ENCODE results near the gene USB1.
"Not testable (repeated sequence)": the region's sequence is repeated elsewhere in the genome, so short reads cannot be mapped to it uniquely, and the experiment has no call there.

Gene USB1

GRCh38 chr16:57999366-57999970 is 1.7 kb upstream of the USB1 start:
- no peak for TF ChIP-seq CTCF (IDR thresholded peaks at IDR 0.05; ENCODE audit: low read depth, low read length)
- DNase-seq (ENCODE audit: extremely low read depth, low read depth) = no peak

- TF ChIP-seq CTCF (IDR thresholded peaks at IDR 0.05; ENCODE audit: low read depth, low read length) = no peak
- no peak for DNase-seq (ENCODE audit: extremely low read depth, low read depth)
Measured at GRCh38 chr16:57999971-58000705, 1.1 kb upstream of the USB1 start, which contains the start of gene ZNF319. TSS of gene ZNF319 (minus strand) at chr16:58000672. CDS start at chr16:57998265, 2,407 bp downstream.

- no peak for TF ChIP-seq CTCF (IDR thresholded peaks at IDR 0.05; ENCODE audit: low read depth, low read length)
- DNase-seq (ENCODE audit: extremely low read depth, low read depth) = no peak
Measured at GRCh38 chr16:58001781-58002415, 691 bp downstream of the USB1 start.

GRCh38 chr16:58002416-58002800 is 1.2 kb downstream of the USB1 start:
- no peak for DNase-seq (ENCODE audit: extremely low read depth, low read depth)
- TF ChIP-seq CTCF (IDR thresholded peaks at IDR 0.05; ENCODE audit: low read depth, low read length) = no peak

GRCh38 chr16:58002936-58003335 is 1.7 kb downstream of the USB1 start:
- no peak for TF ChIP-seq CTCF (IDR thresholded peaks at IDR 0.05; ENCODE audit: low read depth, low read length)
- DNase-seq (ENCODE audit: extremely low read depth, low read depth) = no peak

GRCh38 chr16:58004736-58005135 is 3.5 kb downstream of the USB1 start:
- not testable (repeated sequence) for DNase-seq (ENCODE audit: extremely low read depth, low read depth)

- DNase-seq (ENCODE audit: extremely low read depth, low read depth) = no peak
- no peak for TF ChIP-seq CTCF (IDR thresholded peaks at IDR 0.05; ENCODE audit: low read depth, low read length)
Measured at GRCh38 chr16:58009856-58010416, 8.7 kb downstream of the USB1 start.
